GM12874 (cell line): ENCODE results near the gene WDFY2.

Experiments used
- CTCF ChIP-seq: IDR thresholded peaks from 2 replicates; pipeline ENCODE4 v1.5.1; 2011; ENCODE audit warnings: low read depth, mild to moderate bottlenecking, control low read depth, low read length, moderate library complexity; ENCODE audit not compliant: insufficient read depth

The WDFY2 gene

GRCh38 chr13:51621602-51622001 is 37.3 kb downstream of the WDFY2 start:
- no peak for TF ChIP-seq CTCF

- no peak for TF ChIP-seq CTCF
These were observed 39.2 kb downstream of the WDFY2 start for GRCh38 chr13:51623473-51623872.

- TF ChIP-seq CTCF = no peak
These were observed 39.9 kb downstream of the WDFY2 start for GRCh38 chr13:51624207-51624606.

GRCh38 chr13:51624695-51625345 is 40.6 kb downstream of the WDFY2 start:
- no peak for TF ChIP-seq CTCF

- no peak for TF ChIP-seq CTCF
These were observed 41.5 kb downstream of the WDFY2 start for GRCh38 chr13:51625555-51626345.

- TF ChIP-seq CTCF = no peak
These were observed 42.5 kb downstream of the WDFY2 start for GRCh38 chr13:51626749-51627148.

GRCh38 chr13:51628059-51628852 is 44.0 kb downstream of the WDFY2 start:
- no peak for TF ChIP-seq CTCF
